ENCODE results near the gene BICRA. TPM values are rescaled to one million over a fixed set of nuclear protein-coding genes. Genes with fewer than 3 reads are reported as not detected.

The BICRA gene
- polyA plus RNA-seq, 1 experiment: 0.53 TPM

DNA sequence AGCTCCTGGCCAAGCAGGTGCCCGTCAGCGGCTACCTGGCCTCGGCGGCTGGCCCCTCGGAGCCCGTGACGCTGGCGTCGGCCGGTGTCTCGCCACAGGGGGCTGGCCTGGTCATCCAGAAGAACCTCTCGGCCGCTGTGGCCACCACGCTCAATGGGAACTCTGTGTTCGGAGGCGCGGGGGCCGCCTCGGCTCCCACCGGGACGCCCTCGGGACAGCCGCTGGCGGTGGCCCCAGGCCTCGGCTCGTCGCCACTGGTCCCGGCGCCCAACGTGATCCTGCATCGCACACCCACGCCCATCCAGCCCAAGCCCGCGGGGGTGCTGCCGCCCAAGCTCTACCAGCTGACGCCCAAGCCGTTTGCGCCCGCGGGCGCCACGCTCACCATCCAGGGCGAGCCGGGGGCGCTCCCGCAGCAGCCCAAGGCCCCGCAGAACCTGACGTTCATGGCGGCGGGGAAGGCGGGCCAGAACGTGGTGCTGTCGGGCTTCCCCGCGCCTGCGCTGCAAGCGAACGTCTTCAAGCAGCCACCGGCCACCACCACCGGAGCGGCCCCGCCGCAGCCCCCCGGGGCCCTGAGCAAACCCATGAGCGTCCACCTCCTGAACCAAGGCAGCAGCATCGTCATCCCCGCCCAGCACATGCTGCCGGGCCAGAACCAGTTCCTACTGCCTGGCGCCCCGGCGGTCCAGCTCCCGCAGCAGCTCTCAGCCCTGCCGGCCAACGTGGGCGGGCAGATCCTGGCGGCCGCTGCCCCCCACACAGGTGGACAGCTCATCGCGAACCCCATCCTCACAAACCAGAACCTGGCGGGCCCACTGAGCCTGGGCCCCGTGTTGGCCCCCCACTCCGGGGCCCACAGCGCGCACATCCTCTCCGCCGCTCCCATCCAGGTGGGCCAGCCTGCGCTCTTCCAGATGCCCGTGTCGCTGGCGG is 71.3 kb downstream of the BICRA start:
- peaks cover 20% of the 10 kb centered on the region for H3K36me3 ChIP-seq (ENCODE audit: control insufficient read depth, insufficient read depth, low read length)
- no peak for DNase-seq (ENCODE audit: low read depth)
- no peaks in the 10 kb centered on the region for H3K27me3 ChIP-seq (ENCODE audit: control insufficient read depth, insufficient read depth, low read length)
- POLR2A ChIA-PET: no interaction called here
- CTCF ChIA-PET: no interaction called here
- TF ChIP-seq, protein P1, sequence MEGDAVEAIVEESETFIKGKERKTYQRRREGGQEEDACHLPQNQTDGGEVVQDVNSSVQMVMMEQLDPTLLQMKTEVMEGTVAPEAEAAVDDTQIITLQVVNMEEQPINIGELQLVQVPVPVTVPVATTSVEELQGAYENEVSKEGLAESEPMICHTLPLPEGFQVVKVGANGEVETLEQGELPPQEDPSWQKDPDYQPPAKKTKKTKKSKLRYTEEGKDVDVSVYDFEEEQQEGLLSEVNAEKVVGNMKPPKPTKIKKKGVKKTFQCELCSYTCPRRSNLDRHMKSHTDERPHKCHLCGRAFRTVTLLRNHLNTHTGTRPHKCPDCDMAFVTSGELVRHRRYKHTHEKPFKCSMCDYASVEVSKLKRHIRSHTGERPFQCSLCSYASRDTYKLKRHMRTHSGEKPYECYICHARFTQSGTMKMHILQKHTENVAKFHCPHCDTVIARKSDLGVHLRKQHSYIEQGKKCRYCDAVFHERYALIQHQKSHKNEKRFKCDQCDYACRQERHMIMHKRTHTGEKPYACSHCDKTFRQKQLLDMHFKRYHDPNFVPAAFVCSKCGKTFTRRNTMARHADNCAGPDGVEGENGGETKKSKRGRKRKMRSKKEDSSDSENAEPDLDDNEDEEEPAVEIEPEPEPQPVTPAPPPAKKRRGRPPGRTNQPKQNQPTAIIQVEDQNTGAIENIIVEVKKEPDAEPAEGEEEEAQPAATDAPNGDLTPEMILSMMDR (IDR thresholded peaks at IDR 0.05; ENCODE audit: insufficient read depth, low read depth, low read length): no peak
- no peak overlapping the region for H3K4me3 ChIP-seq (ENCODE audit: low read depth, low read length)

DNA sequence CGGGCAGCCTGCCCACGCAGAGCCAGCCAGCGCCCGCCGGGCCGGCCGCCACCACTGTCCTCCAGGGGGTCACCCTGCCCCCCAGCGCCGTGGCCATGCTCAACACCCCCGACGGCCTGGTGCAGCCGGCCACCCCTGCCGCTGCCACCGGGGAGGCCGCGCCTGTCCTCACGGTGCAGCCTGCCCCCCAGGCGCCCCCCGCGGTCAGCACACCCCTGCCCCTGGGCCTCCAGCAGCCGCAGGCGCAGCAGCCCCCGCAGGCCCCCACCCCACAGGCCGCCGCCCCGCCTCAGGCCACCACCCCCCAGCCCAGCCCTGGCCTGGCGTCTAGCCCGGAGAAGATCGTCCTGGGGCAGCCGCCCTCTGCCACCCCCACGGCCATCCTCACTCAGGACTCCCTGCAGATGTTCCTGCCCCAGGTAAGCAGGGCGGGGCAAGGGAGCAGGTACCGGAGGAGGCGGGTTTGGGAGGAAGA is 72.0 kb downstream of the BICRA start:
- ChIA-PET CTCF (no interaction called here), POLR2A (no interaction called here)
- DNase-seq (ENCODE audit: low read depth): no peak
- TF ChIP-seq, protein P1 (IDR thresholded peaks at IDR 0.05; ENCODE audit: insufficient read depth, low read depth, low read length): no peak
- no peaks in the 10 kb centered on the region for H3K27me3 ChIP-seq (ENCODE audit: control insufficient read depth, insufficient read depth, low read length)
- H3K36me3 ChIP-seq (ENCODE audit: control insufficient read depth, insufficient read depth, low read length): peaks cover 18% of the 10 kb centered on the region
- H3K4me3 ChIP-seq (ENCODE audit: low read depth, low read length): no peak overlapping the region

DNA sequence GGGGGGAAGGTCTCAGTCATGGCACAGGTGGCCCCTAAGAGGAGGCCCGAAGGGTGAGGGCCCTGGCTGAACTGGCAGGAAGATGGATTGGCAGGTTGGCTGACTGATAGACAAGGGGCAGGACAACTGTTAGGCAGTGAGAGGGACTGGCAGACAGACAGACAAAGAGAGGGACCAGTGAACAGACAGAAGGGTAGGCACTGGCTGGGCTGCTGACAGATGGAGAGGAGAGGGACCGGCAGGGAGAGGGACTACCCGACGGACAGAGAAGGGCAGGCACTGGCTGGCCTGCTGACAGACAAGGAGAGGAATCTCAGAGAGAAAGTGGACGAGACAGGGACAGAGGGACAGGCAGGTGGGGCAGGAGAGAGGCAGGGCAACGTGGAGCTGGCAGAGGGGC is 72.5 kb downstream of the BICRA start:
- DNase-seq (ENCODE audit: low read depth): no peak
- TF ChIP-seq, protein P1 (IDR thresholded peaks at IDR 0.05; ENCODE audit: insufficient read depth, low read depth, low read length): no peak
- H3K36me3 ChIP-seq (ENCODE audit: control insufficient read depth, insufficient read depth, low read length): peaks cover 16% of the 10 kb centered on the region
- no peaks in the 10 kb centered on the region for H3K27me3 ChIP-seq (ENCODE audit: control insufficient read depth, insufficient read depth, low read length)
- ChIA-PET CTCF (no interaction called here), POLR2A (no interaction called here)
- no peak overlapping the region for H3K4me3 ChIP-seq (ENCODE audit: low read depth, low read length)

DNA sequence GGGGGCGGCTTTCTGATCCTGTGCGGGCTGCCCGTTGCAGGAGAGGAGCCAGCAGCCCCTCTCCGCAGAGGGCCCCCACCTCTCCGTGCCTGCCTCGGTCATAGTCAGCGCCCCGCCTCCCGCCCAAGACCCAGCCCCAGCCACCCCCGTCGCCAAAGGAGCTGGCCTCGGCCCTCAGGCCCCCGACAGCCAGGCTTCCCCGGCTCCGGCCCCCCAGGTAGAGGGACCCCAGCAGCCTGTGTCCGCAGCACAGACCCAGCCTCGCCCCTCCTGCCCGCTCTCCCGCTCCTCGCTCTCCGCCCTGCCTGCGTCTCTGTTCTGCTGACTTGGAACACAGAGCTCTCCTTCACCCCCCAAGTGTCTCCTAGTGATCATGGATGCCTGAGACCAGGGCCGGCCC is 73.0 kb downstream of the BICRA start:
- H3K4me3 ChIP-seq (ENCODE audit: low read depth, low read length): no peak overlapping the region
- no peaks in the 10 kb centered on the region for H3K27me3 ChIP-seq (ENCODE audit: control insufficient read depth, insufficient read depth, low read length)
- H3K36me3 ChIP-seq (ENCODE audit: control insufficient read depth, insufficient read depth, low read length): peaks cover 14% of the 10 kb centered on the region
- ChIA-PET CTCF (no interaction called here), POLR2A (no interaction called here)
- TF ChIP-seq, protein P1 (IDR thresholded peaks at IDR 0.05; ENCODE audit: insufficient read depth, low read depth, low read length): no peak
- DNase-seq (ENCODE audit: low read depth): no peak

DNA sequence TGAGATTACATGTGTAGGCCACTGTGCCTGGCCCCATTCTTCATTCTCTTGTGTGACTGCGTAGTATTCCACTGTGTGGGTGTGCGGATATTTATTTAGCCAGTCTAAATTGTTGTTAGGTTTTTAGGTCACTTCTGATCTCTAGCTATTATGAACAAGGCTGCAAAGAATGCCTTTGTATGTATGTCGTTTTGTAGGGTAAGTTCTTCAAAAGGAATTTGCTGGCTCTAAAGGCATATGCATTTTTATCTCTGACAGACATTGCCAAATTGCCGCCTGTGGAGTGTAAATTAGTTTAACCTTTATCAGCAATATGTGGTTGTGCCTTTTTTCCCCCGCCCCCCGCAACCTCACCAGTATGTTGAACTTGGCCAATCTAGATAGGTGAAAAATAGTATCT is 74.0 kb downstream of the BICRA start:
- H3K36me3 ChIP-seq (ENCODE audit: control insufficient read depth, insufficient read depth, low read length): peaks cover 14% of the 10 kb centered on the region
- H3K27me3 ChIP-seq (ENCODE audit: control insufficient read depth, insufficient read depth, low read length): no peaks in the 10 kb centered on the region
- TF ChIP-seq, protein P1 (IDR thresholded peaks at IDR 0.05; ENCODE audit: insufficient read depth, low read depth, low read length): no peak
- DNase-seq (ENCODE audit: low read depth): no peak
- ChIA-PET CTCF (no interaction called here), POLR2A (no interaction called here)
- H3K4me3 ChIP-seq (ENCODE audit: low read depth, low read length): no peak overlapping the region
